ENCODE data around the gene KMT2C. TPM values are rescaled to one million over a fixed set of nuclear protein-coding genes. Genes with fewer than 3 reads are reported as not detected.
"Not testable (repeated sequence)": the region's sequence is repeated elsewhere in the genome, so short reads cannot be mapped to it uniquely, and the experiment has no call there.

The KMT2C gene
- total RNA-seq, 1 donor from 2014 or later = 99.0 TPM

DNA sequence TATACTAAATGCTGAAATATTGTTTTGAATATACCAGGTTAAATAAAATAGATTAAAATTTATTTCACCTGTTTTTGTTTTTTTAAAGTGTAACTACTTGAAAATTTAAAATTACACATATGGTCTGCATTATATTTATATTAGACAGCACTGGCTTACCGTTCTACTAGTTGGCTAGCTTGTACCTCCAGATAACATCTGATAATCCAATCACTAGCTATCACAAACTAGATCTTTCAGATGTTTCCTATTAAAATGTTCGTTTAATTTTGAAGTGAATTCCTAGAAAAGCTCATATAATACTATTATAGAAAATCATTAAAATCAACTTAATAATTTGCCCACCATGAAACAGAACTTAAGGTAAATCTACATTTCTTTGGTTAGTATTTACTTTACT, 190.4 kb downstream of the KMT2C start:
- H3K27me3 ChIP-seq; ATAC-seq; H3K27ac ChIP-seq; H3K4me3 ChIP-seq; DNase-seq; H3K4me1 ChIP-seq; intact Hi-C loops (cut with DNase I); H3K9me3 ChIP-seq: not testable (repeated sequence)
- peaks cover 15% of the 10 kb centered on the region for H3K36me3 ChIP-seq

DNA sequence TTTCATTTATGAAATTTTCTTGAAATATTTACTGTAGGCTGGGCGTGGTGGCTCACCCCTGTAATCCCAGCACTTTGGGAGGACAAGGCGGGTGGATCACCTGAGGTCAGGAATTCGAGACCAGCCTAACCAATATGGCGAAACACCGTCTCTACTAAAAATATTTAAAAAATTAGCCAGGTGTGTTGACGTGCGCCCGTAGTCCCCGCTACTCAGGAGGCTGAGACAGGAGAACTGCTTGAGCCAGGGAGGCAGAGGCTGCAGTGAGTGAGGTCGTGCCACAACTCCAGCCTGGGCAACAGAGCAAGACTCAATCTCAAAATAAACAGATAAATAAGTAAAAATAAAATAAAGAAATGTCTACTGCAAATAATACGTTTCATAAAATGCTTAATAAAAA, 192.3 kb downstream of the KMT2C start:
- H3K4me3 ChIP-seq; H3K9me3 ChIP-seq; H3K36me3 ChIP-seq; H3K27ac ChIP-seq; ATAC-seq; intact Hi-C loops (cut with DNase I); H3K27me3 ChIP-seq; H3K4me1 ChIP-seq; DNase-seq: not testable (repeated sequence)

GRCh38 chr7:152241301-152241700, 194.5 kb downstream of the KMT2C start:
- DNase-seq; ATAC-seq; H3K36me3 ChIP-seq; H3K27ac ChIP-seq; H3K27me3 ChIP-seq; H3K4me1 ChIP-seq; H3K4me3 ChIP-seq; intact Hi-C loops (cut with DNase I); H3K9me3 ChIP-seq: not testable (repeated sequence)

DNA sequence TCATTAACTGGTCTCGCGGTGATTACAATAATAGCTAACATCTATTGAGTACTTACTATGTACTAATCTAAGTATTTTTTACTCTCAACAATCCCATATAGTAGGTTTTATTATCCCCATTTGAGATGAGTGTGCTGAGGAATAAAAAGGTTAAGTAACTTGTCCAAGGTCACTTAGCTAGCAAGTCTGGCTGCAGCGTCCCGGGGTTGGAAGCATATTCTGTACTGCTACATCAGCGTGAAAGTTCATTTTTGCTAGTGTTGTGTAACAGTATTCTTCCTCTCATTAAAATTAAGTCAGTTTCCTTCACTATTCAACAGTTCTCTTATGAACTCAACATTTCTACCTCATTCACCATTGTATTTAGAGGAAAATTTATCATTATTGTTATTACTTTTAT, 199.5 kb downstream of the KMT2C start:
- H3K4me3 ChIP-seq; ATAC-seq; intact Hi-C loops (cut with DNase I); DNase-seq; H3K9me3 ChIP-seq; H3K27me3 ChIP-seq; H3K4me1 ChIP-seq; H3K27ac ChIP-seq: not testable (repeated sequence)
- H3K36me3 ChIP-seq = peaks cover 33% of the 10 kb centered on the region

- intact Hi-C loops (cut with DNase I); H3K4me3 ChIP-seq; H3K9me3 ChIP-seq; ATAC-seq; DNase-seq; H3K27me3 ChIP-seq; H3K27ac ChIP-seq; H3K4me1 ChIP-seq: not testable (repeated sequence)
- H3K36me3 ChIP-seq = peaks cover 50% of the 10 kb centered on the region
Measured at GRCh38 chr7:152234421-152234820, 201.4 kb downstream of the KMT2C start.

DNA sequence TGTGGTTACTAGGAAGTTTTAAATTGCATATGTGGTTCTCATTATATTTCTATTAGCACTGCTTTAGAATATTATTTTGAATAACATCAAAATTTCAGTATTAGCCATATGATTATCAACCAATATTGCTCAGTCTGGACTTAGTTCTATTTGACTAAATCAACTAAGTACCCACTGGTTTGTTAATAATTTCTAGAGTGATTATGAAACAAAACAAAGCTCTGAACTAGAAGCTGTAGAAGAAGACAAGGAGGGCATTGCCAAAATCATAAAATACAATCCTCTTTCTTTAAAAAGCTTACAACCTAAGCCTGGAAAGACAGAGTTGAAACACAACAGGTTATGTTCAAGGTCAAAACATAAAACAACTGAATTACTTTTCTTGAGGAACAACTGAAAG, 204.7 kb downstream of the KMT2C start:
- Histone ChIP-seq H3K9me3 (no peaks in the 10 kb centered on the region), H3K27ac (no peak overlapping the region), H3K36me3 (peaks cover 60% of the 10 kb centered on the region), H3K4me3 (no peak overlapping the region), H3K4me1 (no peaks in the 10 kb centered on the region), H3K27me3 (no peaks in the 10 kb centered on the region)
- intact Hi-C loops (cut with DNase I) = no loop called here
- no peak for DNase-seq
- ATAC-seq = no peak
- TF ChIP-seq CTCF (IDR thresholded peaks at IDR 0.05) = no peak

- H3K9me3 ChIP-seq; DNase-seq; intact Hi-C loops (cut with DNase I); ATAC-seq; H3K4me3 ChIP-seq; H3K27ac ChIP-seq; H3K4me1 ChIP-seq; H3K27me3 ChIP-seq: not testable (repeated sequence)
- H3K36me3 ChIP-seq = peaks cover 60% of the 10 kb centered on the region
Measured at GRCh38 chr7:152219556-152219955, 216.2 kb downstream of the KMT2C start.

DNA sequence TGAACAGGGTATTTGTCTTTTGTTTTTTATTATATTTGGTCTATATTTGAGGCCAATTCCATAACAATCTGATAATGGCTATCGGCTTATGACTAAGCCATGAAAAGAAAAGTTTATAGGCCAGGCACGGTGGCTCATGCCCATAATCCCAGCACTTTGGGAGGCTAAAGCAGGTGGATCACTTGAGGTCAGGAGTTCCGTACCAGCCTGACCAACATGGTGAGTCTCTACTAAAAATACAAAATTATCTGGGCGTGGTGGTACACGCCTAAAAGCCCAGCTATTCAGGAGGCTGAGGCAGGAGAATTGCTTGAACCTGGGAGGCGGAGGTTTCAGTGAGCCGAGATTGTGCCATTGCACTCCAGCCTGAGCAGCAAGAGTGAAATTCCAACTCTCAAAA, 227.0 kb downstream of the KMT2C start:
- H3K27me3 ChIP-seq; H3K4me3 ChIP-seq; H3K27ac ChIP-seq; H3K4me1 ChIP-seq; H3K9me3 ChIP-seq; intact Hi-C loops (cut with DNase I); ATAC-seq; DNase-seq: not testable (repeated sequence)
- peaks cover 18% of the 10 kb centered on the region for H3K36me3 ChIP-seq

- ATAC-seq; DNase-seq; intact Hi-C loops (cut with DNase I); H3K27ac ChIP-seq; H3K9me3 ChIP-seq; H3K4me3 ChIP-seq; H3K27me3 ChIP-seq; H3K4me1 ChIP-seq: not testable (repeated sequence)
- peaks cover 33% of the 10 kb centered on the region for H3K36me3 ChIP-seq
Measured at GRCh38 chr7:152204417-152204816, 231.4 kb downstream of the KMT2C start.

- ATAC-seq = no peak
- H3K27ac ChIP-seq = no peak overlapping the region
- no peak for TF ChIP-seq CTCF (IDR thresholded peaks at IDR 0.05)
- peaks cover 46% of the 10 kb centered on the region for H3K36me3 ChIP-seq
- H3K4me3 ChIP-seq = no peak overlapping the region
- H3K27me3 ChIP-seq = no peaks in the 10 kb centered on the region
- DNase-seq = no peak
- no peaks in the 10 kb centered on the region for H3K4me1 ChIP-seq
- H3K9me3 ChIP-seq = no peaks in the 10 kb centered on the region
- intact Hi-C loops (cut with DNase I) = no loop called here
Measured at GRCh38 chr7:152203095-152203494, 232.7 kb downstream of the KMT2C start.
